GM12865 (cell line): ENCODE results near the gene SULF2.
"Not testable (repeated sequence)": the region's sequence is repeated elsewhere in the genome, so short reads cannot be mapped to it uniquely, and the experiment has no call there.

Experiments
- DNase-seq: peaks from one replicate; pipeline ENCODE4 v3.0.0; 2010; ENCODE audit warnings: low read depth
- H3K4me3 ChIP-seq: 2 replicates; pipeline ENCODE4 v1.5.1; 2011; ENCODE audit warnings: mild to moderate bottlenecking, low read depth, low read length, control low read depth
- TF ChIP-seq, protein P1 (sequence below): IDR thresholded peaks from 2 replicates; pipeline ENCODE4 v1.5.1; 2011; ENCODE audit warnings: low read length, control low read depth, low read depth, inconsistent platforms; ENCODE audit not compliant: insufficient read depth; ENCODE audit errors: missing control alignments

SULF2 gene

DNA sequence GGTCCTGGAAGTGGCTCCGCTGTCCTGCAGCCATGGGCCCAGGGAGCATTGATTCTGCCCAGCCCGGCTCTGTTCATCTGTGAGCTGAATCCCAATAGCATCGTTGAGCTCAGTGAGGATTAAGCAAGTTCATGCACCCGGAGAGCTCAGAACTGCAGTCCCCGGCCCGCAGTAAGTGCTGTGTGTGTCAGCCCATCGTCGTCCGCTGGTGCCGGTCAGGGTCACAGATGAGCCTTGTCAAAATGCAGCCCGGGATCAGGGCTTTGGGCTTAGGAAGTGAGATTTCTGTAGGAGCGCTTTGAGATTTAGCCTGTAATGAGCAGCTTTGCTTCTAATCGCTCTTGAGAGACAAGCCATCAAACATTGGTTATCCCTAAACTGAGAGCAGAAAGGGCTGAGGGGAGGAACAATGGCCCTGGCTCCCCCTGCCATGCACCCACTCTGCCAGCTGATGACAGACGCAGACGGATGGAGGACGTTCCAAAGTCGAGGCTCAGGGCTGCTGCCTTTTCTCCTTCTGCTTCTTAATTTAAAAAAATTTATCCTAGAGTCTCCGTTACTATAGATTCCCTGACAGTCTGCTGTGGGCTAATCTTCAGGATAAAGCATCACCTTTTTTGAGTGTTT is 25.6 kb upstream of the SULF2 start:
- no peak for DNase-seq
- TF ChIP-seq, protein P1, sequence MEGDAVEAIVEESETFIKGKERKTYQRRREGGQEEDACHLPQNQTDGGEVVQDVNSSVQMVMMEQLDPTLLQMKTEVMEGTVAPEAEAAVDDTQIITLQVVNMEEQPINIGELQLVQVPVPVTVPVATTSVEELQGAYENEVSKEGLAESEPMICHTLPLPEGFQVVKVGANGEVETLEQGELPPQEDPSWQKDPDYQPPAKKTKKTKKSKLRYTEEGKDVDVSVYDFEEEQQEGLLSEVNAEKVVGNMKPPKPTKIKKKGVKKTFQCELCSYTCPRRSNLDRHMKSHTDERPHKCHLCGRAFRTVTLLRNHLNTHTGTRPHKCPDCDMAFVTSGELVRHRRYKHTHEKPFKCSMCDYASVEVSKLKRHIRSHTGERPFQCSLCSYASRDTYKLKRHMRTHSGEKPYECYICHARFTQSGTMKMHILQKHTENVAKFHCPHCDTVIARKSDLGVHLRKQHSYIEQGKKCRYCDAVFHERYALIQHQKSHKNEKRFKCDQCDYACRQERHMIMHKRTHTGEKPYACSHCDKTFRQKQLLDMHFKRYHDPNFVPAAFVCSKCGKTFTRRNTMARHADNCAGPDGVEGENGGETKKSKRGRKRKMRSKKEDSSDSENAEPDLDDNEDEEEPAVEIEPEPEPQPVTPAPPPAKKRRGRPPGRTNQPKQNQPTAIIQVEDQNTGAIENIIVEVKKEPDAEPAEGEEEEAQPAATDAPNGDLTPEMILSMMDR: no peak
- no peak overlapping the region for H3K4me3 ChIP-seq

- TF ChIP-seq, protein P1: no peak
- no peak for DNase-seq
These were observed 24.9 kb upstream of the SULF2 start for GRCh38 chr20:47810116-47810677.

DNA sequence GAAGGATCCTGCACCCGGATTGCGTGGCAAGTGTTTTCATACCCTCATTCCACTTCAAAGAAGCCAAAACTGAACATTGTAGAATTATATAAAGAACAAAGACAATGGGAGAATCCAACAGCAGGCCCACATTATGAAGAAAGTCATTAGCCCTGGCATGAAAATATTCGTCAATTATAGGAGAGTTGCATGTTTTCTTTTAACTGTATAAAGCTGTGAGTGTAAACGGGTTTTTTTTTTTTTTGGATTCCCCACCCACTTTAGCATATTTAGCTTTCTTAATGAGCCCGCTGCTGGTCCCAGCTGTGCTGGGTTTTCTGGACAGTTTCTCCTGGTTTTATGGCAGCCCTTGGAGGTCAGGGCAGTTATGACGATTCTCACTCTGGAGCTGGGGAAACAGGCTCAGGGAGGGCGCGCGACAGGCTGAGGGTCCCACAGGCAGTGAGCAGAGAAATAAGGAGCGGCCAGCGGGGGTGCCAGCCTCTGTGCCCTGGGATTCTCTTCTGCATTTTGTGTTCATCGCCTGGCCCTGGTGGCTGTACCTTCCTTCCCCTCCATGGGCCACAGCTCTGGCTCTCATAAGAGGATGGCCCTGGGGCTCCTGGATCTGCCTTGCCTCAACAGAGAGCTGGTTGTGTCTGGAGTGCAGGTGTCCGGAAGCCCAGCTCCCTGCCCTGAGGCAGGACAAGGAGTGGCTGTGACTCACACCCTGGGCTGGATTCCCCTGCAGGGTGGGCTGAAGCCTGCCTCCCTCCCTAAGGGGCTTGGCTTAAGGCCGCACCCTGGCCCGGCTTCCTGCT is 24.1 kb upstream of the SULF2 start:
- no peak for DNase-seq
- no peak overlapping the region for H3K4me3 ChIP-seq
- TF ChIP-seq, protein P1: no peak

More at GRCh38 chr20:47810116-47810677, 24.9 kb upstream of the SULF2 start:
- no peak overlapping the region for H3K4me3 ChIP-seq

- DNase-seq: no peak
- TF ChIP-seq, protein P1: no peak
- H3K4me3 ChIP-seq: no peak overlapping the region
These were observed 20.7 kb upstream of the SULF2 start for GRCh38 chr20:47805951-47806350.

- not testable (repeated sequence) for DNase-seq, H3K4me3 ChIP-seq
These were observed 19.7 kb upstream of the SULF2 start for GRCh38 chr20:47804972-47805371.

GRCh38 chr20:47804224-47804825 is 19.0 kb upstream of the SULF2 start:
- DNase-seq: not testable (repeated sequence)

GRCh38 chr20:47802975-47803374 is 17.7 kb upstream of the SULF2 start:
- H3K4me3 ChIP-seq: no peak overlapping the region
- no peak for DNase-seq
- TF ChIP-seq, protein P1: no peak

More at GRCh38 chr20:47804224-47804825, 19.0 kb upstream of the SULF2 start:
- not testable (repeated sequence) for H3K4me3 ChIP-seq
